GM23338 (cell line): Measurements from ENCODE around the gene JUP. TPM values are rescaled to one million over a fixed set of nuclear protein-coding genes. Genes with fewer than 3 reads are reported as not detected.

Experiments used
- ATAC-seq: fragments of 200-7000 bp; cut with Tn5 transposase; 3 replicates; pipeline ENCODE4 v1.9.1; 2020
- DNase-seq: peaks from one replicate; pipeline ENCODE4 v3.0.0-alpha.2; 2015; ENCODE audit warnings: low spot score
- H2AFZ ChIP-seq: fragments of 200-600 bp; sonication (generic); 2 replicates; pipeline ENCODE4 v1.8.0; 2016; ENCODE audit warnings: antibody characterized with exemption, mild to moderate bottlenecking, moderate library complexity
- H3F3A ChIP-seq: fragments of 200-600 bp; sonication (generic); replicated peaks from 2 replicates; pipeline ENCODE4 v1.8.0; 2017; ENCODE audit warnings: antibody characterized with exemption, mixed run types, low read depth
- H3K27ac ChIP-seq: fragments of 200-600 bp; sonication (generic); 2 replicates; pipeline ENCODE4 v1.6.1; 2016; ENCODE audit warnings: low read depth
- H3K27me3 ChIP-seq: fragments of 200-600 bp; sonication (generic); 2 replicates; pipeline ENCODE4 v1.8.0; 2016; ENCODE audit warnings: mild to moderate bottlenecking, mixed run types, moderate library complexity; ENCODE audit not compliant: insufficient read depth
- H3K36me3 ChIP-seq: fragments of 200-600 bp; sonication (generic); 2 replicates; pipeline ENCODE4 v1.8.0; 2016; ENCODE audit warnings: mild to moderate bottlenecking; ENCODE audit not compliant: insufficient read depth
- H3K4me1 ChIP-seq: fragments of 200-600 bp; sonication (generic); 2 replicates; pipeline ENCODE4 v1.8.0; 2016; ENCODE audit warnings: mild to moderate bottlenecking, moderate library complexity; ENCODE audit not compliant: insufficient read depth
- H3K4me2 ChIP-seq: fragments of 200-600 bp; sonication (generic); 2 replicates; pipeline ENCODE4 v1.7.1; 2017; ENCODE audit warnings: mixed run types
- H3K4me3 ChIP-seq: fragments of 200-600 bp; sonication (generic); 2 replicates; pipeline ENCODE4 v1.6.1; 2016; ENCODE audit warnings: mixed run types
- H3K79me2 ChIP-seq: fragments of 200-600 bp; sonication (generic); replicated peaks from 2 replicates; pipeline ENCODE4 v1.8.0; 2017; ENCODE audit warnings: mild to moderate bottlenecking; ENCODE audit not compliant: insufficient read depth
- H3K9me2 ChIP-seq: fragments of 200-600 bp; sonication (generic); 2 replicates; pipeline ENCODE4 v1.8.0; 2017; ENCODE audit not compliant: insufficient read depth
- H4K20me1 ChIP-seq: fragments of 200-600 bp; sonication (generic); replicated peaks from 2 replicates; pipeline ENCODE4 v1.8.0; 2017; ENCODE audit warnings: mild to moderate bottlenecking; ENCODE audit not compliant: insufficient read depth
- H3K27ac Mint-ChIP-seq: 2 replicates; pipeline ENCODE4 v1.8.0; 2020; ENCODE audit warnings: inconsistent platforms, mild to moderate bottlenecking, moderate library complexity, mixed read lengths
- H3K27me3 Mint-ChIP-seq: 3 replicates; pipeline ENCODE4 v1.8.0; 2022; ENCODE audit warnings: low read depth, mild to moderate bottlenecking, moderate library complexity, mixed read lengths, inconsistent platforms; ENCODE audit not compliant: insufficient read depth, poor library complexity
- H3K36me3 Mint-ChIP-seq: 3 replicates; pipeline ENCODE4 v1.8.0; 2021; ENCODE audit warnings: low read depth, mild to moderate bottlenecking, inconsistent platforms, moderate library complexity, mixed read lengths
- H3K4me1 Mint-ChIP-seq: 3 replicates; pipeline ENCODE4 v1.8.0; 2020; ENCODE audit warnings: mild to moderate bottlenecking, inconsistent platforms, mixed read lengths
- H3K4me3 Mint-ChIP-seq: 3 replicates; pipeline ENCODE4 v1.8.0; 2021; ENCODE audit warnings: moderate library complexity, mild to moderate bottlenecking, inconsistent platforms, mixed read lengths
- H3K9me3 Mint-ChIP-seq: 3 replicates; pipeline ENCODE4 v1.8.0; 2020; ENCODE audit warnings: moderate library complexity, mild to moderate bottlenecking, inconsistent platforms, mixed read lengths
- EZH2 ChIP-seq: fragments of 200-600 bp; sonication (generic); IDR thresholded peaks from one replicate; pipeline ENCODE4 v1.8.0; 2017; ENCODE audit warnings: antibody characterized with exemption, mild to moderate bottlenecking, low read depth; ENCODE audit not compliant: unreplicated experiment
- EZH2phosphoT487 ChIP-seq: fragments of 200-600 bp; sonication (generic); IDR thresholded peaks from one replicate; pipeline ENCODE4 v1.8.1; 2018; ENCODE audit warnings: antibody characterized with exemption; ENCODE audit not compliant: unreplicated experiment
- POLR2AphosphoS5 ChIP-seq: IDR thresholded peaks from 2 replicates; pipeline ENCODE4 v1.6.1; 2016; ENCODE audit warnings: antibody characterized with exemption, low read depth
- STAT1 ChIP-seq: IDR thresholded peaks from one replicate; pipeline ENCODE4 v1.6.1; 2016; ENCODE audit warnings: antibody characterized with exemption; ENCODE audit not compliant: unreplicated experiment
- ZNF331 ChIP-seq: fragments of 250-450 bp; sonication (Bioruptor Pico); IDR thresholded peaks from 2 replicates; pipeline ENCODE4 v1.5.0; 2020; ENCODE audit warnings: low read depth, mild to moderate bottlenecking, moderate library complexity
- polyA plus RNA-seq: library from polyadenylated mRNA; unstranded; fragments of >200 nt; fragmentation: Nextera tagmentation; extraction: Ambion mirVana; gene quantifications from 2 replicates; pipeline ENCODE4 v1.2.1, GENCODE V29; 2016
- total RNA-seq: library from RNA; depleted of rRNA; stranded (reverse); fragments of >200 nt; shearing (Covaris generic); gene quantifications from 2 replicates; pipeline ENCODE4 v1.2.3, GENCODE V29; 2014
- TF ChIP-seq, protein P1 (sequence below), 2 experiments: fragments of 200-600 bp in 1 of 2; sonication (generic) in 1 of 2; conservative IDR thresholded peaks; 2 replicates each; pipeline versions ENCODE4 v1.5.1 to v1.6.1; 2016 to 2017; ENCODE audit warnings: antibody characterized with exemption in 2 of 2, low read depth in 2 of 2, mild to moderate bottlenecking in 2 of 2, moderate library complexity in 1 of 2
- TF ChIP-seq, protein P2 (sequence below): IDR thresholded peaks from one replicate; pipeline ENCODE4 v1.6.1; 2018; ENCODE audit warnings: antibody characterized with exemption; ENCODE audit not compliant: unreplicated experiment
- TF ChIP-seq, protein P3 (sequence below): fragments of 250-450 bp; sonication (Bioruptor Pico); IDR thresholded peaks from 2 replicates; pipeline ENCODE4 v1.5.0; 2020; ENCODE audit warnings: mild to moderate bottlenecking, moderate library complexity

The JUP gene
- total and polyA plus RNA-seq, 2 experiments from 2014 or later, result 45.5 to 177 TPM

DNA sequence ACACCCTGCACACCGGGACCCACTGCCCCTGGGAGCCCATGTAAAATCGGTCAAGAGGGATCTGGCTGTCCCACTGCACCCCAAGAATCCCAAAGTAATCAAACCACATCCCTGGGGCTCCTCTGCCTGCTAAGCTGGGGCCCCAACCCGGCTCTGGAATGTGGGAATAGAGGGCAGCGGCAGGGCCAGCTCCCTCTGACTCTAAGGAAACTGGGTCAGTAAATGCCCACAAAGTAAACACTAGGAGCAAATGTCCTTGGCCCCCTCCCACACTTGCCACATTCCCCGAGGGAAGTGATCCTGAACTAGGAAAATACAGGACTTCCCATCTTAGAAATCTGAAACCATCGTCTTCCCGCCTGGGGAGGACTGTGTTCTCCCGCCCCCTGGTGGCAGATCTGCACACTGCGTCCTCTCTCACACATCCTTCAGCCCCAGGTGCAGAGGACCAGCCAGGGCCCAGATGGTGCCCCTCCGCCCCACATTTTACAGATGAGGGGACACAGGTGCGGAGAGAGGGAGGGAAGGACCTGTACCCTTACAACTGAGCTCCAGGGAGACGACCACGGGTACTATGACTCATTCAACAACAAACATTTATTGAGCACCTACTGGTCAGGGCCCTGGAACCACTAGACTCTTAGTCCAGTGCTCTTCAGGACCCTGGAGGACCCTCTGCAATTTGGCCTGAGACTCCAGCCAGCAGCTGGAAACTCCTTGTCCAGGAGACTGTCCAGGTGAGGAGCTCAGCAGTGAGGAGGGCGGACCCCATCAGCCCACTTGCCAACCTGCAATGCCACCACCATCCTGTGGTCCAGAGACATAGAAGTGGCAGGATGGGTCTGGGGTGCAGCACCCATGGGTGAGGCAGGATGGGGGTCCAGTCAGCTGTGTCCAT is 15.1 kb upstream of the JUP start:
- H3K27ac ChIP-seq, result peak overlapping the region; percentile 68
- Mint-ChIP-seq H3K4me1 (peaks cover 26% of the 10 kb centered on the region), H3K4me3 (peak overlapping the region; percentile 53; the same call in 2 of the 3 replicates), H3K36me3 (peaks cover 35% of the 10 kb centered on the region), H3K9me3 (no peaks in the 10 kb centered on the region), H3K27me3 (peaks cover 20% of the 10 kb centered on the region), H3K27ac (no peak overlapping the region; the same call in none of the 2 replicates)
- H3K36me3 ChIP-seq, result no peaks in the 10 kb centered on the region
- H3K4me3 ChIP-seq, result peak overlapping the region; percentile 48
- H3K4me1 ChIP-seq, result peaks cover 14% of the 10 kb centered on the region
- DNase-seq, result peak; percentile 93
- H4K20me1 ChIP-seq, result no peaks in the 10 kb centered on the region; the same call in 1 of the 2 replicates
- peak overlapping the region; percentile 79 for H3K4me2 ChIP-seq
- no peaks in the 10 kb centered on the region for H3K9me2 ChIP-seq
- peaks cover under 1% of the 10 kb centered on the region; the same call in 1 of the 2 replicates for H3F3A ChIP-seq
- peak; percentile 74 for ATAC-seq
- 0 out of 2 replicates have a peak, but pooled peaks cover under 1% of the 10 kb centered on the region for H3K27me3 ChIP-seq
- H2AFZ ChIP-seq, result no peak overlapping the region
- H3K79me2 ChIP-seq, result no peaks in the 10 kb centered on the region
- TF ChIP-seq POLR2AphosphoS5, result peak; percentile 30; the same call in 1 of the 2 replicates
- TF ChIP-seq EZH2, result no peak
- no peak for TF ChIP-seq ZNF331 (CRISPR knock-in tag)
- no peak for TF ChIP-seq EZH2phosphoT487
- TF ChIP-seq, protein P1, sequence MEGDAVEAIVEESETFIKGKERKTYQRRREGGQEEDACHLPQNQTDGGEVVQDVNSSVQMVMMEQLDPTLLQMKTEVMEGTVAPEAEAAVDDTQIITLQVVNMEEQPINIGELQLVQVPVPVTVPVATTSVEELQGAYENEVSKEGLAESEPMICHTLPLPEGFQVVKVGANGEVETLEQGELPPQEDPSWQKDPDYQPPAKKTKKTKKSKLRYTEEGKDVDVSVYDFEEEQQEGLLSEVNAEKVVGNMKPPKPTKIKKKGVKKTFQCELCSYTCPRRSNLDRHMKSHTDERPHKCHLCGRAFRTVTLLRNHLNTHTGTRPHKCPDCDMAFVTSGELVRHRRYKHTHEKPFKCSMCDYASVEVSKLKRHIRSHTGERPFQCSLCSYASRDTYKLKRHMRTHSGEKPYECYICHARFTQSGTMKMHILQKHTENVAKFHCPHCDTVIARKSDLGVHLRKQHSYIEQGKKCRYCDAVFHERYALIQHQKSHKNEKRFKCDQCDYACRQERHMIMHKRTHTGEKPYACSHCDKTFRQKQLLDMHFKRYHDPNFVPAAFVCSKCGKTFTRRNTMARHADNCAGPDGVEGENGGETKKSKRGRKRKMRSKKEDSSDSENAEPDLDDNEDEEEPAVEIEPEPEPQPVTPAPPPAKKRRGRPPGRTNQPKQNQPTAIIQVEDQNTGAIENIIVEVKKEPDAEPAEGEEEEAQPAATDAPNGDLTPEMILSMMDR (conservative IDR thresholded peaks at IDR 0.05; ENCODE audit: low read depth in 2 of 2), result peak; percentile 98
- TF ChIP-seq STAT1, result no peak
- TF ChIP-seq, protein P2, sequence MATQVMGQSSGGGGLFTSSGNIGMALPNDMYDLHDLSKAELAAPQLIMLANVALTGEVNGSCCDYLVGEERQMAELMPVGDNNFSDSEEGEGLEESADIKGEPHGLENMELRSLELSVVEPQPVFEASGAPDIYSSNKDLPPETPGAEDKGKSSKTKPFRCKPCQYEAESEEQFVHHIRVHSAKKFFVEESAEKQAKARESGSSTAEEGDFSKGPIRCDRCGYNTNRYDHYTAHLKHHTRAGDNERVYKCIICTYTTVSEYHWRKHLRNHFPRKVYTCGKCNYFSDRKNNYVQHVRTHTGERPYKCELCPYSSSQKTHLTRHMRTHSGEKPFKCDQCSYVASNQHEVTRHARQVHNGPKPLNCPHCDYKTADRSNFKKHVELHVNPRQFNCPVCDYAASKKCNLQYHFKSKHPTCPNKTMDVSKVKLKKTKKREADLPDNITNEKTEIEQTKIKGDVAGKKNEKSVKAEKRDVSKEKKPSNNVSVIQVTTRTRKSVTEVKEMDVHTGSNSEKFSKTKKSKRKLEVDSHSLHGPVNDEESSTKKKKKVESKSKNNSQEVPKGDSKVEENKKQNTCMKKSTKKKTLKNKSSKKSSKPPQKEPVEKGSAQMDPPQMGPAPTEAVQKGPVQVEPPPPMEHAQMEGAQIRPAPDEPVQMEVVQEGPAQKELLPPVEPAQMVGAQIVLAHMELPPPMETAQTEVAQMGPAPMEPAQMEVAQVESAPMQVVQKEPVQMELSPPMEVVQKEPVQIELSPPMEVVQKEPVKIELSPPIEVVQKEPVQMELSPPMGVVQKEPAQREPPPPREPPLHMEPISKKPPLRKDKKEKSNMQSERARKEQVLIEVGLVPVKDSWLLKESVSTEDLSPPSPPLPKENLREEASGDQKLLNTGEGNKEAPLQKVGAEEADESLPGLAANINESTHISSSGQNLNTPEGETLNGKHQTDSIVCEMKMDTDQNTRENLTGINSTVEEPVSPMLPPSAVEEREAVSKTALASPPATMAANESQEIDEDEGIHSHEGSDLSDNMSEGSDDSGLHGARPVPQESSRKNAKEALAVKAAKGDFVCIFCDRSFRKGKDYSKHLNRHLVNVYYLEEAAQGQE, result peak; percentile 6
- TF ChIP-seq, protein P3, sequence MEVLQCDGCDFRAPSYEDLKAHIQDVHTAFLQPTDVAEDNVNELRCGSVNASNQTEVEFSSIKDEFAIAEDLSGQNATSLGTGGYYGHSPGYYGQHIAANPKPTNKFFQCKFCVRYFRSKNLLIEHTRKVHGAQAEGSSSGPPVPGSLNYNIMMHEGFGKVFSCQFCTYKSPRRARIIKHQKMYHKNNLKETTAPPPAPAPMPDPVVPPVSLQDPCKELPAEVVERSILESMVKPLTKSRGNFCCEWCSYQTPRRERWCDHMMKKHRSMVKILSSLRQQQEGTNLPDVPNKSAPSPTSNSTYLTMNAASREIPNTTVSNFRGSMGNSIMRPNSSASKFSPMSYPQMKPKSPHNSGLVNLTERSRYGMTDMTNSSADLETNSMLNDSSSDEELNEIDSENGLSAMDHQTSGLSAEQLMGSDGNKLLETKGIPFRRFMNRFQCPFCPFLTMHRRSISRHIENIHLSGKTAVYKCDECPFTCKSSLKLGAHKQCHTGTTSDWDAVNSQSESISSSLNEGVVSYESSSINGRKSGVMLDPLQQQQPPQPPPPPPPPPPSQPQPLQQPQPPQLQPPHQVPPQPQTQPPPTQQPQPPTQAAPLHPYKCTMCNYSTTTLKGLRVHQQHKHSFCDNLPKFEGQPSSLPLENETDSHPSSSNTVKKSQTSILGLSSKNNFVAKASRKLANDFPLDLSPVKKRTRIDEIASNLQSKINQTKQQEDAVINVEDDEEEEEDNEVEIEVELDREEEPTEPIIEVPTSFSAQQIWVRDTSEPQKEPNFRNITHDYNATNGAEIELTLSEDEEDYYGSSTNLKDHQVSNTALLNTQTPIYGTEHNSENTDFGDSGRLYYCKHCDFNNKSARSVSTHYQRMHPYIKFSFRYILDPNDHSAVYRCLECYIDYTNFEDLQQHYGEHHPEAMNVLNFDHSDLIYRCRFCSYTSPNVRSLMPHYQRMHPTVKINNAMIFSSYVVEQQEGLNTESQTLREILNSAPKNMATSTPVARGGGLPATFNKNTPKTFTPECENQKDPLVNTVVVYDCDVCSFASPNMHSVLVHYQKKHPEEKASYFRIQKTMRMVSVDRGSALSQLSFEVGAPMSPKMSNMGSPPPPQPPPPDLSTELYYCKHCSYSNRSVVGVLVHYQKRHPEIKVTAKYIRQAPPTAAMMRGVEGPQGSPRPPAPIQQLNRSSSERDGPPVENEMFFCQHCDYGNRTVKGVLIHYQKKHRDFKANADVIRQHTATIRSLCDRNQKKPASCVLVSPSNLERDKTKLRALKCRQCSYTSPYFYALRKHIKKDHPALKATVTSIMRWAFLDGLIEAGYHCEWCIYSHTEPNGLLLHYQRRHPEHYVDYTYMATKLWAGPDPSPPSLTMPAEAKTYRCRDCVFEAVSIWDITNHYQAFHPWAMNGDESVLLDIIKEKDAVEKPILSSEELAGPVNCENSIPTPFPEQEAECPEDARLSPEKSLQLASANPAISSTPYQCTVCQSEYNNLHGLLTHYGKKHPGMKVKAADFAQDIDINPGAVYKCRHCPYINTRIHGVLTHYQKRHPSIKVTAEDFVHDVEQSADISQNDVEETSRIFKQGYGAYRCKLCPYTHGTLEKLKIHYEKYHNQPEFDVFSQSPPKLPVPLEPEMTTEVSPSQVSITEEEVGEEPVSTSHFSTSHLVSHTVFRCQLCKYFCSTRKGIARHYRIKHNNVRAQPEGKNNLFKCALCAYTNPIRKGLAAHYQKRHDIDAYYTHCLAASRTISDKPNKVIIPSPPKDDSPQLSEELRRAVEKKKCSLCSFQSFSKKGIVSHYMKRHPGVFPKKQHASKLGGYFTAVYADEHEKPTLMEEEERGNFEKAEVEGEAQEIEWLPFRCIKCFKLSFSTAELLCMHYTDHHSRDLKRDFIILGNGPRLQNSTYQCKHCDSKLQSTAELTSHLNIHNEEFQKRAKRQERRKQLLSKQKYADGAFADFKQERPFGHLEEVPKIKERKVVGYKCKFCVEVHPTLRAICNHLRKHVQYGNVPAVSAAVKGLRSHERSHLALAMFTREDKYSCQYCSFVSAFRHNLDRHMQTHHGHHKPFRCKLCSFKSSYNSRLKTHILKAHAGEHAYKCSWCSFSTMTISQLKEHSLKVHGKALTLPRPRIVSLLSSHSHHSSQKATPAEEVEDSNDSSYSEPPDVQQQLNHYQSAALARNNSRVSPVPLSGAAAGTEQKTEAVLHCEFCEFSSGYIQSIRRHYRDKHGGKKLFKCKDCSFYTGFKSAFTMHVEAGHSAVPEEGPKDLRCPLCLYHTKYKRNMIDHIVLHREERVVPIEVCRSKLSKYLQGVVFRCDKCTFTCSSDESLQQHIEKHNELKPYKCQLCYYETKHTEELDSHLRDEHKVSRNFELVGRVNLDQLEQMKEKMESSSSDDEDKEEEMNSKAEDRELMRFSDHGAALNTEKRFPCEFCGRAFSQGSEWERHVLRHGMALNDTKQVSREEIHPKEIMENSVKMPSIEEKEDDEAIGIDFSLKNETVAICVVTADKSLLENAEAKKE (CRISPR knock-in tag), result no peak
